Measurements from ENCODE around the gene TMOD1.

GRCh38 chr9:97516111-97516510 lies 14.6 kb downstream of the TMOD1 start:
- TF ChIP-seq CTCF (IDR thresholded peaks at IDR 0.05) (no peak), POLR2A (IDR thresholded peaks at IDR 0.05) (no peak)
